PC-3 (cell line): ENCODE data around the gene HSPB1. TPM values are rescaled to one million over a fixed set of nuclear protein-coding genes. Genes with fewer than 3 reads are reported as not detected.
A peak's percentile ranks its signal among the peaks of the same experiment; 100 is the strongest.

ENCODE experiments used
- ATAC-seq: fragments of 200-7000 bp; cut with Tn5 transposase; 2 replicates; pipeline ENCODE4 v1.9.1; 2020; ENCODE audit warnings: mild to moderate bottlenecking, moderate library complexity
- BruUV-seq: library from RNA; stranded (reverse); fragments of 400-500 nt; replicated peaks from 2 replicates; lab custom pipeline; 2021; lab: Mats Ljungman, UMichigan
- CTCF ChIA-PET: fragments of 300-600 bp; sonication (Branson Sonifier 250); formaldehyde crosslinking; loops from one replicate; lab custom pipeline; 2022; ENCODE audit warnings: antibody characterized with exemption; lab: Charles Lee
- POLR2A ChIA-PET: fragments of 300-600 bp; sonication (Branson Sonifier 250); formaldehyde crosslinking; loops from one replicate; lab custom pipeline; 2022; ENCODE audit warnings: antibody characterized with exemption; ENCODE audit not compliant: unreplicated experiment; lab: Charles Lee
- DNase-seq: peaks from one replicate; pipeline ENCODE4 v3.0.0-alpha.2; 2015
- H2AFZ ChIP-seq: fragments of 300-600 bp; sonication (generic); 2 replicates; pipeline ENCODE4 v1.6.0; 2016; ENCODE audit warnings: antibody characterized with exemption, low read length
- H3F3A ChIP-seq: fragments of 300-600 bp; sonication (generic); one replicate; pipeline ENCODE4 v1.6.0; 2017; ENCODE audit warnings: antibody characterized with exemption, low read length, control low read depth, mild to moderate bottlenecking; ENCODE audit not compliant: unreplicated experiment
- H3K27ac ChIP-seq: fragments of 300-600 bp; sonication (generic); 2 replicates; pipeline ENCODE4 v1.5.1; 2016; ENCODE audit warnings: mild to moderate bottlenecking, low read length
- H3K27me3 ChIP-seq: fragments of 300-600 bp; sonication (generic); 2 replicates; pipeline ENCODE4 v1.6.1; 2016; ENCODE audit warnings: low read length, mixed read lengths
- H3K36me3 ChIP-seq: fragments of 300-600 bp; sonication (generic); 2 replicates; pipeline ENCODE4 v1.6.1; 2016; ENCODE audit warnings: low read depth, mixed run types, low read length, mixed read lengths
- H3K4me1 ChIP-seq: fragments of 300-600 bp; sonication (generic); 2 replicates; pipeline ENCODE4 v1.5.1; 2016; ENCODE audit warnings: low read length; ENCODE audit not compliant: insufficient read depth
- H3K4me2 ChIP-seq: fragments of 300-600 bp; sonication (generic); 2 replicates; pipeline ENCODE4 v1.6.0; 2016; ENCODE audit warnings: low read length
- H3K4me3 ChIP-seq: fragments of 300-600 bp; sonication (generic); 2 replicates; pipeline ENCODE4 v1.5.1; 2016; ENCODE audit warnings: mild to moderate bottlenecking, low read length, mixed read lengths
- H3K79me2 ChIP-seq: fragments of 300-600 bp; sonication (generic); 2 replicates; pipeline ENCODE4 v1.6.1; 2017; ENCODE audit warnings: low read length, mixed read lengths
- H3K9ac ChIP-seq: fragments of 300-600 bp; sonication (generic); 2 replicates; pipeline ENCODE4 v1.6.0; 2016; ENCODE audit warnings: mild to moderate bottlenecking, low read length
- H3K9me2 ChIP-seq: fragments of 300-600 bp; sonication (generic); replicated peaks from 2 replicates; pipeline ENCODE4 v1.6.1; 2016; ENCODE audit warnings: mixed run types, low read length, mixed read lengths
- H3K9me3 ChIP-seq: fragments of 300-600 bp; sonication (generic); 2 replicates; pipeline ENCODE4 v1.6.1; 2016; ENCODE audit warnings: low read length, mixed read lengths
- H4K20me1 ChIP-seq: fragments of 300-600 bp; sonication (generic); 2 replicates; pipeline ENCODE4 v1.6.1; 2016; ENCODE audit warnings: low read length, mixed read lengths
- EZH2 ChIP-seq: fragments of 300-600 bp; sonication (generic); IDR thresholded peaks from one replicate; pipeline ENCODE4 v1.6.1; 2017; ENCODE audit warnings: antibody characterized with exemption, mild to moderate bottlenecking, low read length; ENCODE audit not compliant: unreplicated experiment
- EZH2phosphoT487 ChIP-seq: fragments of 300-600 bp; sonication (generic); IDR thresholded peaks from 2 replicates; pipeline ENCODE4 v1.6.1; 2018; ENCODE audit warnings: mild to moderate bottlenecking, antibody characterized with exemption, low read length, borderline replicate concordance
- intact Hi-C: fragments of 100-400 bp; cut with micrococcal nuclease; formaldehyde crosslinking; loops from 2 replicates; pipeline ENCODE4 v1.9.0; 2023
- total RNA-seq: library from RNA; depleted of rRNA; stranded (reverse); fragments of >200 nt; gene quantifications from 2 replicates; pipeline ENCODE4 v1.2.3, GENCODE V29; 2014
- TF ChIP-seq, protein P1 (sequence below): fragments of 300-600 bp; sonication (generic); conservative IDR thresholded peaks from 2 replicates; pipeline ENCODE4 v1.5.1; 2017; ENCODE audit warnings: antibody characterized with exemption, low read depth, mild to moderate bottlenecking, low read length

Gene HSPB1
- total RNA-seq, 1 experiment from 2014 or later = 166 TPM

DNA sequence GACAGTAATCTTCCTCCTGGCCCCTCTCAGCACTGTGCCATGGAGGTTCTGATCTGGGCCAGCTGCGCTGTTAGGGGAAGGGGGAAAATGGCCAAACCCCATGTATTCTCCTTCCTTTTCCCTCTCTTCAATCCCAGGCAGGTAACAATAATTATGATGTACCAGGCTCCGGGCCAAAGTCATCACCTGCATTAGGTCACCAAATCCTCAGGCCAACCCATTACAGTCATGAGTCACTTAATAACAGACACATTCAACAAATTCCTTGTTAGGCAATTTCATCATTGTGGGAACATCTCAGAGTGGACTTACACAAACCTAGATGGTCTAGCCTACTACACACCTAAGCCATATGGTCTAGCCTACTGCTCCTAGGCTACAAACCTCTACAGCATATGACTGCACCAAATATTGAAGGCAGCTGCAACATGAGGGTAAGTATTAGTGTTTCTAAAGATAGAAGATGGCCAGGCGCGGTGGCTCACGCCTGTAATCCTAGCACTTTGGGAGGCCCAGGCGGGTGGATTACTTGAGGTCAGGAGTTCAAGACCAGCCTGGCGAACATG, 2.2 kb upstream of the HSPB1 start:
- TF ChIP-seq EZH2 = no peak
- TF ChIP-seq, protein P1, sequence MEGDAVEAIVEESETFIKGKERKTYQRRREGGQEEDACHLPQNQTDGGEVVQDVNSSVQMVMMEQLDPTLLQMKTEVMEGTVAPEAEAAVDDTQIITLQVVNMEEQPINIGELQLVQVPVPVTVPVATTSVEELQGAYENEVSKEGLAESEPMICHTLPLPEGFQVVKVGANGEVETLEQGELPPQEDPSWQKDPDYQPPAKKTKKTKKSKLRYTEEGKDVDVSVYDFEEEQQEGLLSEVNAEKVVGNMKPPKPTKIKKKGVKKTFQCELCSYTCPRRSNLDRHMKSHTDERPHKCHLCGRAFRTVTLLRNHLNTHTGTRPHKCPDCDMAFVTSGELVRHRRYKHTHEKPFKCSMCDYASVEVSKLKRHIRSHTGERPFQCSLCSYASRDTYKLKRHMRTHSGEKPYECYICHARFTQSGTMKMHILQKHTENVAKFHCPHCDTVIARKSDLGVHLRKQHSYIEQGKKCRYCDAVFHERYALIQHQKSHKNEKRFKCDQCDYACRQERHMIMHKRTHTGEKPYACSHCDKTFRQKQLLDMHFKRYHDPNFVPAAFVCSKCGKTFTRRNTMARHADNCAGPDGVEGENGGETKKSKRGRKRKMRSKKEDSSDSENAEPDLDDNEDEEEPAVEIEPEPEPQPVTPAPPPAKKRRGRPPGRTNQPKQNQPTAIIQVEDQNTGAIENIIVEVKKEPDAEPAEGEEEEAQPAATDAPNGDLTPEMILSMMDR = no peak
- TF ChIP-seq EZH2phosphoT487 = no peak

DNA sequence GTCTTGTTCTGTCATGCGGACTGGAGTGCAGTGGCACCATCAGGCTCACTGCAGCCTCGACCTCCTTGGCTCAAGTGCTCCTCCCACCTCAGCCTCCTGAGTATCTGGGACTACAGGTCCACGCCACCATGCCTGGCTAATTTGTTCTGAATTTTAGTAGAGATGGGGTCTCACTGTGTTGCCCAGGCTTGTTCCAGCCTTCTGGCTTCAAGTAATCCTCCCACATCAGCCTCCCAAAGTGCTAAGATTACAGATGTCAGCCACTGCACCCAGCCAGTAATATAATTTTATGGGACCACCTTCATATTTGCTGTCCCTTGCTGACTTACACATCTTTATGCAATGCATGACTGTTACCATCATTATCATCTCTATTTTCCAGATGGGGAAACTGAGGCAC, 1.5 kb upstream of the HSPB1 start:
- H3K4me3 ChIP-seq = no peak overlapping the region
- H3K9me2 ChIP-seq = no peaks in the 10 kb centered on the region
- no peak for DNase-seq
- intact Hi-C loops = no loop called here
- no peaks in the 10 kb centered on the region for H3K36me3 ChIP-seq
- no peak overlapping the region for H3K4me2 ChIP-seq
- POLR2A ChIA-PET = no interaction called here
- H3K9me3 ChIP-seq = no peaks in the 10 kb centered on the region
- H3K79me2 ChIP-seq = peaks cover 10% of the 10 kb centered on the region
- CTCF ChIA-PET = no interaction called here
- no TSS peak for BruUV-seq
- no peaks in the 10 kb centered on the region for H4K20me1 ChIP-seq
- no peaks in the 10 kb centered on the region for H3K27me3 ChIP-seq
- H3K4me1 ChIP-seq = peaks cover 28% of the 10 kb centered on the region
- no peaks in the 10 kb centered on the region for H3F3A ChIP-seq
- H3K9ac ChIP-seq = no peak overlapping the region
- no peak overlapping the region for H2AFZ ChIP-seq
- no peak for ATAC-seq
- TF ChIP-seq EZH2 = no peak
- no peak overlapping the region for H3K27ac ChIP-seq

More for the DNA sequence above, 2.2 kb upstream of the HSPB1 start:
- ATAC-seq (peak; percentile 28), DNase-seq (peak; percentile 89)
- intact Hi-C loops = no loop called here
- no peak overlapping the region for H3K4me3 ChIP-seq
- peaks cover 28% of the 10 kb centered on the region for H3K4me1 ChIP-seq
- no peaks in the 10 kb centered on the region for H3K9me3 ChIP-seq
- no peaks in the 10 kb centered on the region for H3K9me2 ChIP-seq
- H4K20me1 ChIP-seq = no peaks in the 10 kb centered on the region
- no peaks in the 10 kb centered on the region for H3K36me3 ChIP-seq
- no peak overlapping the region for H3K9ac ChIP-seq
- H3K27me3 ChIP-seq = no peaks in the 10 kb centered on the region
- H3K4me2 ChIP-seq = no peak overlapping the region
- BruUV-seq = no TSS peak
- H3K27ac ChIP-seq = no peak overlapping the region
- peaks cover 10% of the 10 kb centered on the region for H3K79me2 ChIP-seq
- H3F3A ChIP-seq = no peaks in the 10 kb centered on the region
- H2AFZ ChIP-seq = no peak overlapping the region
- ChIA-PET POLR2A (no interaction called here), CTCF (no interaction called here)

DNA sequence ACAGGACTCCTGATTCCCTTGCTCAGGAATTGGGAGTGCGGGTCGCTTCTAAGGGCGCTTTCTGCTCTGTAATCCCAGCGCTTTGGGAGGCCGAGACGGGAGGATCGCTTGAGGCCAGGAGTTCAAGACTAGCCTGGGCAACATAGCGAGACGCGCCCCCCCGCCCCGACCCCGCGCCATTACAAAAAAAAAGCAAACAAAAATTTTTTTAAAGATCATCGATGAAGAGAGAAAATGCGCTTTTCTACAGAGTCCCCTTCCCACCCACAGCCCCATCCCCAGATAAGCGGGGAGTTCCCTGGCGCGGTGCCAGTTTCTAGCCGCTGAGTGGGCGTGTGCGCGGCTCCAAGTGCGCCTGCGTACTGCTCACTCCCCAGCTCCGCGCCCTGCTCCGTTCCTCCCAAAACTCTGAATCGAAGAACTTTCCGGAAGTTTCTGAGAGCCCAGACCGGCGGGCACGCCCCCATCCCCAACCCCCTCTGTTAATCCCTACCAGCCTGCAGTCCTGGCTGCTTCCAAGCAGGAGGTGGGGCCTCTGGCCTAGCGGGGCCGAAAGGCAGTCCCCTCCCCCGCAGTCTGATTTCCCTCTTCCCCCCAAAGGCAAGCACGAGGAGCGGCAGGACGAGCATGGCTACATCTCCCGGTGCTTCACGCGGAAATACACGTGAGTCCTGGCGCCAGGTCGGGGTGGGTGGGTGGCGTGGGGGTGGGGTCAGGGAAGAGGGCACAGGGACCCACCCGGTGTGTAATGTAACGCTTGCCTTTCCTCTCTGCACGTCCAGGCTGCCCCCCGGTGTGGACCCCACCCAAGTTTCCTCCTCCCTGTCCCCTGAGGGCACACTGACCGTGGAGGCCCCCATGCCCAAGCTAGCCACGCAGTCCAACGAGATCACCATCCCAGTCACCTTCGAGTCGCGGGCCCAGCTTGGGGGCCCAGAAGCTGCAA, 1.0 kb downstream of the HSPB1 start:
- Histone ChIP-seq H3K9me2 (no peaks in the 10 kb centered on the region), H3K79me2 (peaks cover 10% of the 10 kb centered on the region), H3K4me2 (peak overlapping the region; percentile 85), H3K27me3 (no peaks in the 10 kb centered on the region), H3K36me3 (no peaks in the 10 kb centered on the region), H3K27ac (peak overlapping the region; percentile 51), H2AFZ (peak overlapping the region; percentile 82), H3K9ac (peak overlapping the region; percentile 67), H3K9me3 (no peaks in the 10 kb centered on the region), H3K4me3 (peak overlapping the region; percentile 84), H3K4me1 (peaks cover 20% of the 10 kb centered on the region), H4K20me1 (no peaks in the 10 kb centered on the region), H3F3A (no peaks in the 10 kb centered on the region)
- DNase-seq (peak; percentile 89), ATAC-seq (peak; percentile 61)
- ChIA-PET POLR2A (interaction anchor here (0.5 to 0.6 kb wide), 3 partner anchors 11 to 120 kb away, joined by 6 to 19 read pairs (median 8); no protein-coding TSS in a partner anchor), CTCF (interaction anchor here (1.0 to 1.5 kb wide), 2 partner anchors 10 to 12 kb away, joined by 4 to 8 read pairs; no protein-coding TSS in a partner anchor)
- BruUV-seq = no TSS peak
- TF ChIP-seq EZH2 = no peak
- TF ChIP-seq, protein P1 = no peak
- TF ChIP-seq EZH2phosphoT487 = no peak
- intact Hi-C loops = no loop called here
